ENCODE results near the gene NLGN4X.

- TF ChIP-seq CTCF (IDR thresholded peaks at IDR 0.05; ENCODE audit: extremely low read depth in 1 of 2, insufficient read depth in 1 of 2, low read depth in 1 of 2, low read length in 2 of 2) (no peak), POLR2AphosphoS5 (IDR thresholded peaks at IDR 0.05; ENCODE audit: insufficient read depth, low read depth, low read length) (no peak), POLR2A (IDR thresholded peaks at IDR 0.05; ENCODE audit: low read depth, low read length) (no peak), MAX (IDR thresholded peaks at IDR 0.05; ENCODE audit: insufficient read depth, insufficient read length) (no peak), EZH2 (IDR thresholded peaks at IDR 0.05; ENCODE audit: borderline replicate concordance, low read depth, low read length, severe bottlenecking) (no peak)
These were observed 18.4 kb downstream of the NLGN4X start for GRCh38 chrX:6210230-6210629.

All from endothelial cell of umbilical vein (primary cell).